Type B pancreatic cell (in vitro differentiated cells): Measurements from ENCODE around the gene BACE2. TPM values are rescaled to one million over a fixed set of nuclear protein-coding genes. Genes with fewer than 3 reads are reported as not detected.

Experiments used
- DNase-seq: peaks from one replicate; pipeline ENCODE4 v3.0.0; 2021; ENCODE audit warnings: mixed read lengths; ENCODE audit not compliant: unreplicated experiment; ENCODE audit errors: extremely low spot score
- H3K27ac Mint-ChIP-seq: 2 replicates; pipeline ENCODE4 v1.8.0; 2021; ENCODE audit warnings: mild to moderate bottlenecking, mixed read lengths
- H3K27me3 Mint-ChIP-seq: 2 replicates; pipeline ENCODE4 v1.8.0; 2021; ENCODE audit warnings: mixed read lengths
- H3K36me3 Mint-ChIP-seq: 2 replicates; pipeline ENCODE4 v1.8.0; 2021; ENCODE audit warnings: mixed read lengths
- H3K4me1 Mint-ChIP-seq: one replicate; pipeline ENCODE4 v1.8.0; 2021; ENCODE audit warnings: mixed read lengths; ENCODE audit not compliant: unreplicated experiment
- H3K4me3 Mint-ChIP-seq: 2 replicates; pipeline ENCODE4 v1.8.0; 2021; ENCODE audit warnings: mild to moderate bottlenecking, mixed read lengths
- H3K9me3 Mint-ChIP-seq: 2 replicates; pipeline ENCODE4 v1.8.0; 2021; ENCODE audit warnings: mixed read lengths
- total RNA-seq: library from RNA; stranded (reverse); gene quantifications from 2 replicates; pipeline ENCODE4 v1.2.1, GENCODE V29; 2021; ENCODE audit warnings: low replicate concordance
- TF ChIP-seq, protein P1 (sequence below): fragments of 200-600 bp; sonication (generic); conservative IDR thresholded peaks from 2 replicates; pipeline ENCODE4 v1.5.0; 2021; ENCODE audit warnings: antibody characterized with exemption, mild to moderate bottlenecking

Gene BACE2
- total RNA-seq, 1 donor from 2014 or later, result 29.8 TPM

DNA sequence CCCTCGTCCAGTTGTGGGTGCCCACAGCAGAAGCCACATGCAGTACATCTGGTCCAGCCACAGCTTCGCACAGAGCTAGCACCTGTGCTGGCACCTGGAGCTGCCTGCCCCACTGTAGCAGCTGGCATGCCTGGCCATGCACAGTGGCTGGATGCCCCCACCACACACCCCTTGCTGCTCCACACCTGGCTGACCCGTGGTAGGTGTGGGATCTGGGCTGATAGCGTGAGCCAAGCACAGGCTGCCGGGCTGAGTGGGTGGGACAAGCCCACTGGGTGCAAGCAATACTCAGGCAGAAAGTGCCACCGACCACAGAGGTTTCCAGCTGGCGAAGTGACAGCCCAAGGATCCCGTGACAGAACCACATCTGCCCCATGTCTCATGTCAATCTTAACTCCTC, 30.6 kb upstream of the BACE2 start:
- Mint-ChIP-seq H3K9me3 (no peaks in the 10 kb centered on the region), H3K4me1 (peaks cover 11% of the 10 kb centered on the region), H3K36me3 (no peaks in the 10 kb centered on the region), H3K4me3 (no peak overlapping the region), H3K27ac (no peak overlapping the region), H3K27me3 (peaks cover 20% of the 10 kb centered on the region)
- no peak for DNase-seq
- TF ChIP-seq, protein P1, sequence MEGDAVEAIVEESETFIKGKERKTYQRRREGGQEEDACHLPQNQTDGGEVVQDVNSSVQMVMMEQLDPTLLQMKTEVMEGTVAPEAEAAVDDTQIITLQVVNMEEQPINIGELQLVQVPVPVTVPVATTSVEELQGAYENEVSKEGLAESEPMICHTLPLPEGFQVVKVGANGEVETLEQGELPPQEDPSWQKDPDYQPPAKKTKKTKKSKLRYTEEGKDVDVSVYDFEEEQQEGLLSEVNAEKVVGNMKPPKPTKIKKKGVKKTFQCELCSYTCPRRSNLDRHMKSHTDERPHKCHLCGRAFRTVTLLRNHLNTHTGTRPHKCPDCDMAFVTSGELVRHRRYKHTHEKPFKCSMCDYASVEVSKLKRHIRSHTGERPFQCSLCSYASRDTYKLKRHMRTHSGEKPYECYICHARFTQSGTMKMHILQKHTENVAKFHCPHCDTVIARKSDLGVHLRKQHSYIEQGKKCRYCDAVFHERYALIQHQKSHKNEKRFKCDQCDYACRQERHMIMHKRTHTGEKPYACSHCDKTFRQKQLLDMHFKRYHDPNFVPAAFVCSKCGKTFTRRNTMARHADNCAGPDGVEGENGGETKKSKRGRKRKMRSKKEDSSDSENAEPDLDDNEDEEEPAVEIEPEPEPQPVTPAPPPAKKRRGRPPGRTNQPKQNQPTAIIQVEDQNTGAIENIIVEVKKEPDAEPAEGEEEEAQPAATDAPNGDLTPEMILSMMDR, result no peak

DNA sequence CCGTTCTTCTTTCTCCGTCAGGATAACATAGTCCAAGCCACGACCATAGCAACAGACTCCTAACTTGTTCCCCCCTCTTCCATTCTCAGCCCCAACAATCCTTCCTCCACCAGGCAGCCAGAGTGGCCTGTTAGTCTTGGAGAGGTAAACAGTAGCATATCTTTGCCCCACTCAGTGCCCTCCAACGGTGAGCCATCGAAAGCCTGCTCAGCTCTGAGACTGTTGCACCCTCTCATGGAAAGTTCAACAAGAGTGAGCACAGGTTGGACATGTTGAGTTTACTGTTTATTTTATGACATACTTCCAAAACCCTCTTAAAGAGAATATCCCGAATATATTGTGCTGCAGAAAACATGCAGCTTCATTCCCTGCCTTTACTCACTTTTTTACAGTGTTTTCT, 30.1 kb upstream of the BACE2 start:
- H3K27me3 Mint-ChIP-seq, result peaks cover 20% of the 10 kb centered on the region
- no peak for DNase-seq
- H3K36me3 Mint-ChIP-seq, result no peaks in the 10 kb centered on the region
- H3K4me3 Mint-ChIP-seq, result no peak overlapping the region
- TF ChIP-seq, protein P1, result no peak
- H3K9me3 Mint-ChIP-seq, result no peaks in the 10 kb centered on the region
- H3K4me1 Mint-ChIP-seq, result peaks cover 11% of the 10 kb centered on the region
- no peak overlapping the region for H3K27ac Mint-ChIP-seq

DNA sequence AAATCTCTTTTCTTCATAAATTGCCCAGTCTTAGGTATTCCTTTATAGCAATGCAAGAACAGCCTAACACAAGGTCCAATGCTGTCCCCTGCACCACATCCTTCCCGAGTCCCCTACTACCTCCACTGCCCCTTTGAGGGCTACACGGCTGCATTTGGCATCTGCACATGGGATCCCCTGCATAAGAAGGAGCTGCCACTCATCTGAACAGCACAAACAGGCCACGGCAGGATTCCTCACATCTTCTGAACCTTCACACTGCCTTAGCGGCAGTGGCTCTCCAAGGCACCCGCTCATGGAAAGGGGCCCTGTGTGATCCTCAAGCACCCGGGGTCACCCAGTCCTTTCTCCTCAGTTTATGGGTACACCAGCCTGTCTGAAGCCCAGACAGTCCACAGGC, 29.2 kb upstream of the BACE2 start:
- TF ChIP-seq, protein P1, result no peak
- no peaks in the 10 kb centered on the region for H3K9me3 Mint-ChIP-seq
- H3K4me1 Mint-ChIP-seq, result peaks cover 11% of the 10 kb centered on the region
- no peak overlapping the region for H3K27ac Mint-ChIP-seq
- no peak for DNase-seq
- no peaks in the 10 kb centered on the region for H3K36me3 Mint-ChIP-seq
- H3K27me3 Mint-ChIP-seq, result peaks cover 20% of the 10 kb centered on the region
- H3K4me3 Mint-ChIP-seq, result no peak overlapping the region

DNA sequence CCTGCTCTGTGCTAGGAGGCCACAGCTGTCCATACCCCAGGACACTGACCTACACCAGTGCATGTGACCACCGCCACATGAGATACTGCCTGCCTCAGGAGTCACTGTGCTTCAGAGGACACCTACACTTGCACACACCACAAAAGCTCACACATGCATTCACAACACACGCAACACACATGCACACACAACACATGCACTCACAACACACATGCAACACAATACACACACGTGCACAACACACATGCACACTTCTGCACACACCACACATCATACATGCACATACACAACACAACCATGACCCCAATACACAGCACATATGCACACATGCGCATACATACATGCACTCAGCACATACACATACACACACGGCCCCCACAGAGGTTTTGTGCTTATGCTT, 28.7 kb upstream of the BACE2 start:
- H3K4me3 Mint-ChIP-seq, result no peak overlapping the region
- H3K27me3 Mint-ChIP-seq, result peaks cover 20% of the 10 kb centered on the region
- DNase-seq, result no peak

DNA sequence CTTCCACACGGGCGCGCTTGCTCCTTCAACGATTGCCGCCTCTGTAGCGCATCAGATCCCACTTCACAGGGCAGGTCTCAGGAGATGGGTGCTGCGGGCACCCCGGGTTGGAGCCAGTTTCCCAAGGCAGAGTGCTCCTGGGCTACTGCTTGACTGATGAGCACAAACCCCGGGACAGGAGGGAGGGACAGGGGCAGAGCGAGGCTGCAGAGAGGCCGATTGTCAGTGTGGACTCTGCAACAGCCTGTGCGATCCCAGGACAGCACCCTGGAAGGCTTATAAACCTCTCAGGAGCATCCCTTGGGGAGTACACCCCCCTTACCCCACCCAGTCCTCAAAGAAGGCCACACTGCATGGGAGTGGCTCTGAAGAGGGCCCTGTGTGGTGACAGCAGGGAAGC, 28.0 kb upstream of the BACE2 start:
- Mint-ChIP-seq H3K4me3 (no peak overlapping the region), H3K36me3 (no peaks in the 10 kb centered on the region), H3K4me1 (peaks cover 6% of the 10 kb centered on the region), H3K27ac (no peak overlapping the region), H3K27me3 (peaks cover 16% of the 10 kb centered on the region), H3K9me3 (no peaks in the 10 kb centered on the region)
- TF ChIP-seq, protein P1, result no peak
- no peak for DNase-seq

More for the DNA sequence above, 28.7 kb upstream of the BACE2 start:
- Mint-ChIP-seq H3K36me3 (no peaks in the 10 kb centered on the region), H3K27ac (no peak overlapping the region), H3K9me3 (no peaks in the 10 kb centered on the region), H3K4me1 (peaks cover 6% of the 10 kb centered on the region)
- TF ChIP-seq, protein P1, result no peak

DNA sequence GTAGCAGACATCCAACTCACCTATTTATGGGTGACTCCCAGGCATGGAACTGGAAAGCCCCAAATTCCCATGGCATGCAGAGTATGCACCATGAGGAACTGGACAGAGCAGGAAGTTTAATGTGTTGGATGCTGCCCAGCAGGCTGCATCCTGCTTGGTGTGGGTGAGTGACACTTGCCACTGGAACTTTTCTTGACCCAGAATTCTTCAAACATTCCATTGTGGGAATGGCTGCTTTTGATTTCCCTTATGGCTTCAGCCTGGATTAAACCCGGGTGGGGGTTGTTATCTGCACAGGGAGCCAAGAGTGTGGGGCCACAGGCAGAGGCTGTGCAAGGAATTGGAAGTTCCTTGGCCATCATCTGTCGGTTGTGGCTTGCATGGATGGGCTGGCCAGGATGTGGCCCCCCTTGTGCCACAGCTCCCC, 26.9 kb upstream of the BACE2 start:
- Mint-ChIP-seq H3K9me3 (no peaks in the 10 kb centered on the region), H3K4me3 (no peak overlapping the region), H3K27me3 (peaks cover 9% of the 10 kb centered on the region), H3K36me3 (no peaks in the 10 kb centered on the region), H3K4me1 (peaks cover 6% of the 10 kb centered on the region), H3K27ac (no peak overlapping the region)
- TF ChIP-seq, protein P1, result no peak
- DNase-seq, result no peak
